Measurements from ENCODE around the gene TSPAN2. TPM values are rescaled to one million over a fixed set of nuclear protein-coding genes. Genes with fewer than 3 reads are reported as not detected.
A peak's percentile ranks its signal among the peaks of the same experiment; 100 is the strongest.

TSPAN2 gene
- total RNA-seq, 1 donor from 2014 or later, result 10.6 TPM

DNA sequence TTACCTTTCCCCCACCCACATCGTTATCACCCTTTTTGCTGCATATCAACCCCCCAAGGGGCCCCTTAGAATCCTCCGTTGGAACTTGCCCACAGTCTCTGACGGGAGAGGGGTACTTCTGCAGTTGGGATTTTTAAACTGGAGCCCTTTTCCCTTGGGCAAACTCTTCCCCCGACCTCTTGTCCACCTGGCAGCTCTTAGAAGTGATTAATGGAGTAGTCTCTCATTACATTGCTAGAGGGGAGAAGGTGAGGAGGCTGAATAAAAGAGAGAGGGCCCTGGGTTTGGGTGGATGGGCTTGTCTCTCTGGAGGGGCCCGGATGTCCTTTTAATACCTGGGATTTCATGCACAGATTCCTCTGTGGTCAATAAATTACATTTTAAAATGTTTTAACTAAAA, 27.2 kb upstream of the TSPAN2 start:
- intact Hi-C loops (cut with DNase I), result no loop called here
- Histone ChIP-seq H3K4me1 (no peaks in the 10 kb centered on the region), H3K36me3 (no peaks in the 10 kb centered on the region), H3K9me3 (peaks cover 4% of the 10 kb centered on the region), H3K27ac (no peak overlapping the region), H3K27me3 (no peaks in the 10 kb centered on the region), H3K4me3 (no peak overlapping the region)
- DNase-seq (ENCODE audit: extremely low spot score in 2 of 2), result peak in 1 of 2 donors; percentile 22
- TF ChIP-seq, protein P1, sequence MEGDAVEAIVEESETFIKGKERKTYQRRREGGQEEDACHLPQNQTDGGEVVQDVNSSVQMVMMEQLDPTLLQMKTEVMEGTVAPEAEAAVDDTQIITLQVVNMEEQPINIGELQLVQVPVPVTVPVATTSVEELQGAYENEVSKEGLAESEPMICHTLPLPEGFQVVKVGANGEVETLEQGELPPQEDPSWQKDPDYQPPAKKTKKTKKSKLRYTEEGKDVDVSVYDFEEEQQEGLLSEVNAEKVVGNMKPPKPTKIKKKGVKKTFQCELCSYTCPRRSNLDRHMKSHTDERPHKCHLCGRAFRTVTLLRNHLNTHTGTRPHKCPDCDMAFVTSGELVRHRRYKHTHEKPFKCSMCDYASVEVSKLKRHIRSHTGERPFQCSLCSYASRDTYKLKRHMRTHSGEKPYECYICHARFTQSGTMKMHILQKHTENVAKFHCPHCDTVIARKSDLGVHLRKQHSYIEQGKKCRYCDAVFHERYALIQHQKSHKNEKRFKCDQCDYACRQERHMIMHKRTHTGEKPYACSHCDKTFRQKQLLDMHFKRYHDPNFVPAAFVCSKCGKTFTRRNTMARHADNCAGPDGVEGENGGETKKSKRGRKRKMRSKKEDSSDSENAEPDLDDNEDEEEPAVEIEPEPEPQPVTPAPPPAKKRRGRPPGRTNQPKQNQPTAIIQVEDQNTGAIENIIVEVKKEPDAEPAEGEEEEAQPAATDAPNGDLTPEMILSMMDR (IDR thresholded peaks at IDR 0.05), result no peak
- TF ChIP-seq POLR2A (IDR thresholded peaks at IDR 0.05), result no peak
- no peak for TF ChIP-seq POLR2AphosphoS5 (IDR thresholded peaks at IDR 0.05; ENCODE audit: insufficient read depth in 1 of 2, low read depth in 1 of 2)

DNA sequence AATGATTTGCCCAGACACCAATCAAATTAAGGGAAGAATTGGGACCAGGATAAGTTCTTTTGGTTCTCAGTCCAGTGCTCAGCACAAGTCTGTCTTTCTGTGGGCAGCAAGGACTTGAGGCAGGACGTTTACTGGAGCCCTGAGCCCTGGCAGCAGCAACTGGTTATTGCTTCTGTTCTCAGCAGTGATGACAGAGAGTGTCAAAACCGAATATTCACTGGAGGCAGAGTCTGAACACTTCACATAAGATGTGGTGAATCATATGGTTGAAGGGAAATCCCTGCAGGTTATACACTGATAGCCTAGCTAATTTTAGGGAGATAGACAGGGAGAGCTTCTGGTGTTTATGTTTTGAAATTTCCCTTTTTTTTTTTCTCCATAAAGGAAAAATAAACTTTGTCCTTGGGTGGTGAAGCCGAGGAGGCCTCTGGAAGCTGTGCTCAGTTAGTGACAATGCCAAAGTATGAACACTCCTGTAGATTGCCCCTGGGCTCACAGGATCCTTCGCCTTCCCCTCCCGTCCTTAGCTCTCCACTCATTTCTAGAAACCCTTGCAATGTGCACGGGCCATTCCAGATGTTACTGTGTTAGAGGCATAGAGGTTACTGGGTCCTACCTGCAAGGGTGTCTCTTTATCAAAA, 26.3 kb upstream of the TSPAN2 start:
- Histone ChIP-seq H3K27me3 (no peaks in the 10 kb centered on the region), H3K4me3 (no peak overlapping the region), H3K9me3 (no peaks in the 10 kb centered on the region), H3K36me3 (no peaks in the 10 kb centered on the region), H3K4me1 (no peaks in the 10 kb centered on the region), H3K27ac (no peak overlapping the region)
- TF ChIP-seq POLR2AphosphoS5 (IDR thresholded peaks at IDR 0.05; ENCODE audit: insufficient read depth in 1 of 2, low read depth in 1 of 2) (no peak), POLR2A (IDR thresholded peaks at IDR 0.05) (no peak)
- TF ChIP-seq, protein P1 (IDR thresholded peaks at IDR 0.05), result no peak
- intact Hi-C loops (cut with DNase I), result no loop called here
- DNase-seq (ENCODE audit: extremely low spot score in 2 of 2), result no peak

DNA sequence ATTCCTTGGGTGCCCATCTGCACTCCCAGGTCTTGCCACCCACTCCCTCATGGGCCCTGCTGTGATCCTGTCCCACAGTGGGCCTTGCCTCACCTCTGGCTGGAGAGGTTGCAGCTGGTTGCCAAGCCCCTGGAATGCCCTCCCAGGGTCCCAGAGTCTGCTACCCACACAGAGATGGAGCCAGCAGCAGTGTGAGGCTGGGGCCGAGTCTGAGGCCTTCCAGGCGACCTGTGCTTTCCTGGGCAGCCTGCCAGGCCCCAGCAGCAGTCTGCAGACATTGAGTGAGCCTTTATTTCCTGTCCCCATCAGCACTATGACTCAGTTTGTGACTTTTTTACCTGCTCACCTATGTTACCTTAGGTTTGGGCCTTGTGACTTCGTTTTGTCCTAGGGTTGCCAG, 25.0 kb upstream of the TSPAN2 start:
- intact Hi-C loops (cut with DNase I), result no loop called here

DNA sequence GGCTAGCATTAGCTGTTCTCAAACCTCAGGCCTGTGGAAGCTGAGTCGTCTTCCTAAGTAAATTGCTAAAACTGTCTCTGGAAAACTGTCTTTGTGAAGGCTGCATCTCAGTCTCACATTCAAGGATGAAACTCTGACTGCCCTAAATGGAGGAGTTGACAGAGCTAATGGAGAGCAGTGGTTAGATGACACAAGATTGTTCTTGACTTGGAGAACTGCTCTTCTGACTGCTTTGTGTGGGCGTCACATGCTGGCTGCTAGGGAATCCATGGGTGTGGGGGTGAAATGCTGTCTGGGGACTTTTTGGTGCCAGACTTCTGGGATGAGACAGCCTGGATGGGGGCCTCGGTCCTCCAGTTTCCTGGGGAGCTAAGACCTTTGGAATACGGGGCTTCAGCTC, 24.5 kb upstream of the TSPAN2 start:
- Histone ChIP-seq H3K4me1 (no peaks in the 10 kb centered on the region), H3K27ac (no peak overlapping the region), H3K4me3 (no peak overlapping the region), H3K27me3 (no peaks in the 10 kb centered on the region), H3K9me3 (no peaks in the 10 kb centered on the region), H3K36me3 (no peaks in the 10 kb centered on the region)
- DNase-seq (ENCODE audit: extremely low spot score in 2 of 2), result no peak
- no peak for TF ChIP-seq POLR2A (IDR thresholded peaks at IDR 0.05)
- TF ChIP-seq, protein P1 (IDR thresholded peaks at IDR 0.05), result no peak
- intact Hi-C loops (cut with DNase I), result loop anchor here (2.0 kb wide), 1 partner anchor 137 kb away; no protein-coding TSS in a partner anchor

More for the DNA sequence above, 25.0 kb upstream of the TSPAN2 start:
- DNase-seq (ENCODE audit: extremely low spot score in 2 of 2), result no peak
- H3K4me3 ChIP-seq, result no peak overlapping the region
- no peaks in the 10 kb centered on the region for H3K27me3 ChIP-seq
- no peaks in the 10 kb centered on the region for H3K36me3 ChIP-seq
- no peak overlapping the region for H3K27ac ChIP-seq
- no peaks in the 10 kb centered on the region for H3K4me1 ChIP-seq
- H3K9me3 ChIP-seq, result no peaks in the 10 kb centered on the region
- TF ChIP-seq POLR2A (IDR thresholded peaks at IDR 0.05) (no peak), POLR2AphosphoS5 (IDR thresholded peaks at IDR 0.05; ENCODE audit: insufficient read depth in 1 of 2, low read depth in 1 of 2) (no peak)
- TF ChIP-seq, protein P1 (IDR thresholded peaks at IDR 0.05), result no peak
